Stomach smooth muscle (tissue), 2 donors: ENCODE data around the gene GPR107.
A peak's percentile ranks its signal among the peaks of the same experiment; 100 is the strongest.

Experiments
- H3K27ac ChIP-seq: one replicate; pipeline ENCODE4 v1.7.0; 2013; ENCODE audit warnings: mild to moderate bottlenecking, low read length, inconsistent platforms
- H3K27me3 ChIP-seq, 2 donors: one replicate each; pipeline ENCODE4 v1.7.0; 2013; ENCODE audit warnings: low read length in 2 of 2; ENCODE audit not compliant: insufficient read depth in 2 of 2, control insufficient read depth in 1 of 2
- H3K36me3 ChIP-seq, 2 donors: one replicate each; pipeline ENCODE4 v1.7.0; 2013; ENCODE audit warnings: low read length in 2 of 2; ENCODE audit not compliant: control insufficient read depth in 2 of 2, insufficient read depth in 2 of 2
- H3K4me1 ChIP-seq: one replicate; pipeline ENCODE4 v1.7.0; 2013; ENCODE audit warnings: low read length; ENCODE audit not compliant: control insufficient read depth, insufficient read depth
- H3K4me3 ChIP-seq, 2 donors: one replicate each; pipeline ENCODE4 v1.7.0; 2013; ENCODE audit warnings: low read length in 2 of 2
- H3K9ac ChIP-seq, 2 donors: one replicate each; pipeline ENCODE4 v1.7.0; 2013; ENCODE audit warnings: low read length in 2 of 2, mild to moderate bottlenecking in 1 of 2
- H3K9me3 ChIP-seq, 2 donors: one replicate each; pipeline ENCODE4 v1.7.0; 2013; ENCODE audit warnings: low read length in 2 of 2; ENCODE audit not compliant: control insufficient read depth in 2 of 2
- donor health status: healthy.
- donor health status: Pancreatic carcinoma.

GPR107 gene

GRCh38 chr9:130120832-130121231, 67.1 kb downstream of the GPR107 start:
- Histone ChIP-seq H3K36me3 (peaks cover 21 to 44% of the 10 kb centered on the region in 2 donors), H3K4me1 (peaks cover 18% of the 10 kb centered on the region)

GRCh38 chr9:130122456-130122855, 68.8 kb downstream of the GPR107 start:
- no peak overlapping the region for H3K4me3 ChIP-seq
- peaks cover 18 to 43% of the 10 kb centered on the region in 2 donors for H3K36me3 ChIP-seq
- no peaks in the 10 kb centered on the region for H3K9me3 ChIP-seq
- H3K9ac ChIP-seq = no peak overlapping the region
- peaks cover 18% of the 10 kb centered on the region for H3K4me1 ChIP-seq
- H3K27ac ChIP-seq = no peak overlapping the region
- no peaks in the 10 kb centered on the region for H3K27me3 ChIP-seq

More at GRCh38 chr9:130120832-130121231, 67.1 kb downstream of the GPR107 start:
- H3K9ac ChIP-seq = no peak overlapping the region
- no peak overlapping the region for H3K27ac ChIP-seq
- no peaks in the 10 kb centered on the region for H3K27me3 ChIP-seq
- H3K9me3 ChIP-seq = no peaks in the 10 kb centered on the region
- no peak overlapping the region for H3K4me3 ChIP-seq

- Histone ChIP-seq H3K4me3 (no peak overlapping the region), H3K27me3 (no peaks in the 10 kb centered on the region), H3K4me1 (peaks cover 2% of the 10 kb centered on the region), H3K9ac (no peak overlapping the region), H3K36me3 (peaks cover 21 to 39% of the 10 kb centered on the region in 2 donors), H3K9me3 (no peaks in the 10 kb centered on the region), H3K27ac (no peak overlapping the region)
Observed at GRCh38 chr9:130124085-130124860, 70.6 kb downstream of the GPR107 start.

GRCh38 chr9:130126721-130127433, 73.2 kb downstream of the GPR107 start:
- Histone ChIP-seq H3K9me3 (no peaks in the 10 kb centered on the region), H3K27ac (no peak overlapping the region), H3K27me3 (no peaks in the 10 kb centered on the region), H3K36me3 (peaks cover 30 to 40% of the 10 kb centered on the region in 2 donors), H3K4me3 (no peak overlapping the region), H3K4me1 (peaks cover 2% of the 10 kb centered on the region), H3K9ac (no peak overlapping the region)

- Histone ChIP-seq H3K36me3 (peaks cover 22 to 32% of the 10 kb centered on the region in 2 donors), H3K4me3 (peak overlapping the region in 1 of 2 donors; percentile 14), H3K9ac (peak overlapping the region; percentile 13 to 66)
Observed at GRCh38 chr9:130128251-130128650, 74.5 kb downstream of the GPR107 start.

GRCh38 chr9:130128733-130129431, 75.2 kb downstream of the GPR107 start:
- Histone ChIP-seq H3K9ac (peak overlapping the region; percentile 55 to 66), H3K36me3 (peaks cover 22 to 32% of the 10 kb centered on the region in 2 donors), H3K27me3 (no peaks in the 10 kb centered on the region), H3K4me1 (peaks cover 2% of the 10 kb centered on the region), H3K4me3 (peak overlapping the region in 1 of 2 donors; percentile 14), H3K9me3 (no peaks in the 10 kb centered on the region), H3K27ac (peak overlapping the region; percentile 62)

More at GRCh38 chr9:130128251-130128650, 74.5 kb downstream of the GPR107 start:
- H3K27ac ChIP-seq = peak overlapping the region; percentile 62
- no peaks in the 10 kb centered on the region for H3K9me3 ChIP-seq
- H3K27me3 ChIP-seq = no peaks in the 10 kb centered on the region
- peaks cover 2% of the 10 kb centered on the region for H3K4me1 ChIP-seq

GRCh38 chr9:130129432-130130061, 75.8 kb downstream of the GPR107 start:
- peak overlapping the region; percentile 55 to 59 for H3K9ac ChIP-seq
- H3K4me3 ChIP-seq = no peak overlapping the region
- H3K27ac ChIP-seq = peak overlapping the region; percentile 55
- H3K36me3 ChIP-seq = peaks cover 16 to 29% of the 10 kb centered on the region in 2 donors
- peaks cover 2% of the 10 kb centered on the region for H3K4me1 ChIP-seq
- H3K9me3 ChIP-seq = no peaks in the 10 kb centered on the region
- H3K27me3 ChIP-seq = no peaks in the 10 kb centered on the region

GRCh38 chr9:130132746-130133145, 79.0 kb downstream of the GPR107 start:
- H3K4me1 ChIP-seq = peaks cover 2% of the 10 kb centered on the region
- H3K27ac ChIP-seq = no peak overlapping the region
- no peak overlapping the region for H3K9ac ChIP-seq
- H3K9me3 ChIP-seq = no peaks in the 10 kb centered on the region
- peaks cover 15 to 37% of the 10 kb centered on the region in 2 donors for H3K36me3 ChIP-seq
- H3K4me3 ChIP-seq = no peak overlapping the region
- no peaks in the 10 kb centered on the region for H3K27me3 ChIP-seq

GRCh38 chr9:130137081-130137640, 83.5 kb downstream of the GPR107 start:
- Histone ChIP-seq H3K27me3 (no peaks in the 10 kb centered on the region), H3K9ac (no peak overlapping the region), H3K36me3 (peaks cover 4 to 14% of the 10 kb centered on the region in 2 donors), H3K9me3 (no peaks in the 10 kb centered on the region), H3K4me3 (no peak overlapping the region), H3K4me1 (peaks cover 28% of the 10 kb centered on the region), H3K27ac (no peak overlapping the region)

- no peaks in the 10 kb centered on the region for H3K9me3 ChIP-seq
- H3K4me3 ChIP-seq = no peak overlapping the region
- peak overlapping the region; percentile 85 for H3K27ac ChIP-seq
- H3K27me3 ChIP-seq = no peaks in the 10 kb centered on the region
- H3K36me3 ChIP-seq = peaks cover 4 to 14% of the 10 kb centered on the region in 2 donors
- H3K4me1 ChIP-seq = peaks cover 32% of the 10 kb centered on the region
- no peak overlapping the region for H3K9ac ChIP-seq
Observed at GRCh38 chr9:130137641-130138081, 84.0 kb downstream of the GPR107 start.
